Testis (tissue), 3 donors: ENCODE measurements around the gene LRRC1. TPM values are rescaled to one million over a fixed set of nuclear protein-coding genes. Genes with fewer than 3 reads are reported as not detected.

Source experiments
- DNase-seq: peaks from one replicate; pipeline ENCODE4 v3.0.0-alpha.2; 2019
- H3K27ac ChIP-seq, 2 donors: fragments of 200-600 bp; sonication (generic); one replicate each; pipeline ENCODE4 v1.5.1; 2019
- H3K27me3 ChIP-seq: fragments of 200-600 bp; sonication (generic); one replicate; pipeline ENCODE4 v1.5.1; 2019
- H3K36me3 ChIP-seq: fragments of 200-600 bp; sonication (generic); one replicate; pipeline ENCODE4 v1.5.1; 2017; ENCODE audit warnings: low read depth; ENCODE audit errors: missing control alignments
- H3K4me1 ChIP-seq: fragments of 200-600 bp; sonication (generic); one replicate; pipeline ENCODE4 v1.5.1; 2019
- H3K4me3 ChIP-seq, 2 donors: fragments of 200-600 bp; sonication (generic); one replicate each; pipeline ENCODE4 v1.5.1; 2017 to 2019
- H3K9me3 ChIP-seq: fragments of 200-600 bp; sonication (generic); one replicate; pipeline ENCODE4 v1.5.1; 2017
- CTCF ChIP-seq, 3 experiments: fragments of 450-650 bp in 2 of 3; fragments of 200-600 bp in 1 of 3; sonication (generic) in 1 of 3; IDR thresholded peaks; one replicate each; pipeline ENCODE4 v1.5.1; 2016 to 2019; ENCODE audit warnings: antibody characterized with exemption in 3 of 3, mild to moderate bottlenecking in 2 of 3, moderate library complexity in 1 of 3
- POLR2A ChIP-seq: fragments of 450-650 bp; IDR thresholded peaks from one replicate; pipeline ENCODE4 v1.6.1; 2017; ENCODE audit warnings: antibody characterized with exemption, mild to moderate bottlenecking, moderate library complexity
- WGBS, 2 donors: methylation state at CpG; one replicate each; pipeline ENCODE4 v1.1.5; 2018; 5-methylcytosine and 5-hydroxymethylcytosine counted together
- intact Hi-C: fragments of 100-400 bp; cut with DNase I; formaldehyde crosslinking; loops from one replicate; pipeline ENCODE4 v1.15.1; 2023; ENCODE audit warnings: low total_unique reads
- polyA plus RNA-seq: library from polyadenylated mRNA; stranded (reverse); fragments of 350-450 nt; fragmentation: Illumina TruSeq; extraction: RNeasy Lipid Tissue Mini Kit (QIAGEN cat#74804); gene quantifications from one replicate; pipeline ENCODE4 v1.2.3, GENCODE V29; 2014; ENCODE audit warnings: low read depth, low replicate concordance; ENCODE audit not compliant: insufficient read depth
- total RNA-seq, 2 donors: library from RNA; depleted of rRNA; stranded (reverse); fragments of >200 nt; gene quantifications; one replicate each; pipeline ENCODE4 v1.2.3, GENCODE V29; 2016

Gene LRRC1
- total and polyA plus RNA-seq, 3 donors from 2014 or later = 29.5 to 36.5 (median 34.1) TPM

DNA sequence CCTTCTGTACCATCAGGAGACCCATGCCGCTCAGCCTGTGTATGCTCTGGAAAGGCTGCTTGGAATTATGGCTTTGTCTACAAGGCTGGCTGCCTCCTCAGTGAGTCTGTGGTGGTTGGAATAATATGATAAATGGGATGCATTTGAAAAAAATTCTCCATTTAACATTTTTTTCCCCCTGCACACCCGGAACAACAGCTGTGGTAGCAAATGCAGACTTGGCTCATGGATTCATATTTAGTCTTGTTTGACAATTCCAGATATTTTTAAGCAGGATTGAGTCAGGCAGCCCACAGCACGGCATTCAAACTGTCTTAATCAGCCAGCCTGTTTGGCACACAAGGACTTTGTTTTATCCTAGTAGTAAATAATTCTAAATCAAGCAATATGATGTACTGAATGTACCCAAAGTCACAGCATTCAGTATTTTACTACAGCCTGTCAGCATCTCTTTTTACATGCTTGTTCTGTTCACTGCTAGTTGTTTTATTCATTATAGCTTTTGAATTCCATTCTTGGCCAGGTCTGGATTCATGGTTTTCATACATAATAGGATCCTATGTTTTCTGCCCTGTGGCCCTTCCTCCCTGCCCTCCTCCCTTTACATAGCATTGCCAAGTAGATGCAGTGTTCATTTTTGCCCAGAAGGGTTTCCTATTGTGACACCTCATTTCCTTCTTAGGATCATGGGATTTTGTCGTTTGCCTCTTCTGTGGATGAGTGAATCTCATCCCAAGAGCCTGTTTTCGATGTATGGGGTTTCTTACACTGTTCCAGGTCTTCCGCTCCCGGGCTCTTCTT, 68.1 kb downstream of the LRRC1 start:
- no peaks in the 10 kb centered on the region for H3K27me3 ChIP-seq
- no peak overlapping the region for H3K4me3 ChIP-seq
- WGBS, 2 donors = 46 to 63% methylated on average over 7 of the region's 7 CpGs
- TF ChIP-seq CTCF (IDR thresholded peaks at IDR 0.05) (no peak), POLR2A (no peak)
- peak overlapping the region; percentile 25 to 68 for H3K27ac ChIP-seq
- no peaks in the 10 kb centered on the region for H3K36me3 ChIP-seq
- H3K4me1 ChIP-seq = peaks cover 26% of the 10 kb centered on the region
- H3K9me3 ChIP-seq = no peaks in the 10 kb centered on the region
- intact Hi-C loops = no loop called here
- peak; percentile 40 for DNase-seq

DNA sequence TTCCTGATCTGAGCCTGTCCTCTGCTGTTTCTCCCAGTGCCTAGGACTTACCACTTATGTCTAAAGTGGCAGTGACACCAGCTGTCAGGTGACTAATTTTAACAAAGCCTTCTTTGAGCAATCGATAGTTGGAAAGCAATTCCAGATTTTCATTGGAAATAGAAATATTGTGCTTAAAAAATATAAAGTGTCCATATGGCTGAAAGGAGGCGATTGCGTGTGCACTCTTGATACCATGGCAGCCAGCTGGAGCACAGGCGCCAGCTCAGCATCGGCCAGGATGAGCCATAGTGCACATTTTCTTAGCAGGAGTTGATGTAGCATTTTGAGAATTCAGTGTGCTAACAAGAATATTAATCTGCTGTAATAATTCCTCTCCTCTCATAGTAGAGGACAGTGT, 70.0 kb downstream of the LRRC1 start:
- Histone ChIP-seq H3K27me3 (no peaks in the 10 kb centered on the region), H3K27ac (no peak overlapping the region), H3K4me3 (no peak overlapping the region), H3K9me3 (no peaks in the 10 kb centered on the region), H3K36me3 (no peaks in the 10 kb centered on the region), H3K4me1 (peaks cover 25% of the 10 kb centered on the region)
- intact Hi-C loops = no loop called here
- WGBS, 2 donors = 91% methylated on average over 5 of the region's 5 CpGs
- TF ChIP-seq POLR2A (no peak), CTCF (IDR thresholded peaks at IDR 0.05) (no peak)
- DNase-seq = no peak

GRCh38 chr6:53866226-53866625, 71.4 kb downstream of the LRRC1 start:
- Histone ChIP-seq H3K4me3 (no peak overlapping the region), H3K27ac (peak overlapping the region in 1 of 2 donors; percentile 33), H3K9me3 (no peaks in the 10 kb centered on the region), H3K27me3 (no peaks in the 10 kb centered on the region), H3K36me3 (no peaks in the 10 kb centered on the region), H3K4me1 (peaks cover 25% of the 10 kb centered on the region)
- no peak for TF ChIP-seq CTCF (IDR thresholded peaks at IDR 0.05)
- TF ChIP-seq POLR2A = no peak
- intact Hi-C loops = no loop called here
- DNase-seq = peak; percentile 42
- 29 to 40% methylated on average over 4 of the region's 4 CpGs for WGBS, 2 donors

DNA sequence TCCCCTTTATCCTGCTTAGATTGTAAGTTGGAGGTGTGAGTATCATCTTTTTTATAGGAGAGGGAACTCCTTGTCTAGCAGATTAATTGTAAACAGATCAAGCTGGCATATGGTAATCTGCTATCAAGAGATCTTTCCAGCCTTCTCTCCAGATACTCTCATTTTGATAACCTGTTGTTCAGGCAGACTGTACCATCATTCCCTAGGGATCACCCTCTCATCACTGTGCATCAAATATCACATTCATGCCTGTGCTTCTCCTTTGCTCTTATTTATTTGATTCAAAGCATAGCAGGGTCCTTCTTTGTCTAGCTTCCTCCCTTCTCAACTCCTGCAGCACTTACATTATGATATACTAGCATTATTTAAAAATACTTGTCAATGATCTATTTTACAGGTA, 73.8 kb downstream of the LRRC1 start:
- intact Hi-C loops = no loop called here
- H3K36me3 ChIP-seq = no peaks in the 10 kb centered on the region
- no peak overlapping the region for H3K4me3 ChIP-seq
- no peaks in the 10 kb centered on the region for H3K27me3 ChIP-seq
- no peaks in the 10 kb centered on the region for H3K9me3 ChIP-seq
- no peak overlapping the region for H3K27ac ChIP-seq
- TF ChIP-seq POLR2A (no peak), CTCF (IDR thresholded peaks at IDR 0.05) (no peak)
- no peak for DNase-seq
- H3K4me1 ChIP-seq = peaks cover 14% of the 10 kb centered on the region

DNA sequence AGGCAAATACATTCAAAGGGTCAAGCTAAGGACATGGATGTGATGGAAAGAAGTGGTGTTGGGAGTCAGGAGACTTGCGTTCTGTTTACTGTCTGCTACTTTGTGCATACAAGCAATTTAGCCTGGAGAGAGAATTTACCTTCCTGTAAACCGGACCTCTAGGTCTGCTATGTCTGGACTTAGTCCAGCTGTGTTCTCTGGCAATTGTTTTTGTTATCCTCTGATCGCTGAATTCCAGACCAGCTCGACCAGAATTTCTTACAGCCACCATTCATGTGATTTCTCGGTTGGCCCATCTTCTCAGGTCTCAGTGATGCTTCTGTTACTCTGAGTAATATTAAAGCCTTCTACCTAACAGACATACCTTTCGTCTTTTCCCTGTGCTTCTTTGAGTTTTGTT, 75.2 kb downstream of the LRRC1 start:
- 52 to 56% methylated on average over 6 of the region's 6 CpGs for WGBS, 2 donors
- Histone ChIP-seq H3K36me3 (no peaks in the 10 kb centered on the region), H3K4me3 (no peak overlapping the region), H3K4me1 (peaks cover 6% of the 10 kb centered on the region), H3K27ac (no peak overlapping the region), H3K9me3 (no peaks in the 10 kb centered on the region), H3K27me3 (no peaks in the 10 kb centered on the region)
- TF ChIP-seq CTCF (IDR thresholded peaks at IDR 0.05) (no peak), POLR2A (no peak)
- no peak for DNase-seq
- intact Hi-C loops = no loop called here
